Measurements from ENCODE around the gene CAMK2A.

The CAMK2A gene

GRCh38 chr5:150307617-150308426, 18.2 kb upstream of the CAMK2A start:
- Histone ChIP-seq H3K27me3 (ENCODE audit: control insufficient read depth in 1 of 2, insufficient read depth in 2 of 2, low read length in 2 of 2) (peaks cover 7 to 11% of the 10 kb centered on the region in 2 donors), H3K4me1 (ENCODE audit: control insufficient read depth in 1 of 2, insufficient read depth in 2 of 2, low read length in 2 of 2) (peaks cover 3% of the 10 kb centered on the region in 2 donors), H3K9me3 (ENCODE audit: control insufficient read depth in 1 of 2, low read length in 2 of 2) (no peaks in the 10 kb centered on the region), H3K4me3 (ENCODE audit: low read depth in 1 of 2, low read length in 2 of 2) (no peak overlapping the region), H3K27ac (ENCODE audit: low read depth, low read length) (no peak overlapping the region), H3K36me3 (ENCODE audit: control insufficient read depth in 1 of 2, insufficient read depth in 2 of 2, low read length in 2 of 2) (no peaks in the 10 kb centered on the region), H3K9ac (ENCODE audit: low read depth in 1 of 2, low read length in 2 of 2) (no peak overlapping the region)

- H3K27me3 ChIP-seq (ENCODE audit: control insufficient read depth in 1 of 2, insufficient read depth in 2 of 2, low read length in 2 of 2) = peaks cover 14 to 16% of the 10 kb centered on the region in 2 donors
- no peak overlapping the region for H3K9ac ChIP-seq (ENCODE audit: low read depth in 1 of 2, low read length in 2 of 2)
- peaks cover 3 to 4% of the 10 kb centered on the region in 2 donors for H3K4me1 ChIP-seq (ENCODE audit: control insufficient read depth in 1 of 2, insufficient read depth in 2 of 2, low read length in 2 of 2)
- H3K4me3 ChIP-seq (ENCODE audit: low read depth in 1 of 2, low read length in 2 of 2) = no peak overlapping the region
- no peaks in the 10 kb centered on the region for H3K36me3 ChIP-seq (ENCODE audit: control insufficient read depth in 1 of 2, insufficient read depth in 2 of 2, low read length in 2 of 2)
- no peak overlapping the region for H3K27ac ChIP-seq (ENCODE audit: low read depth, low read length)
- no peaks in the 10 kb centered on the region for H3K9me3 ChIP-seq (ENCODE audit: control insufficient read depth in 1 of 2, low read length in 2 of 2)
These were observed 17.2 kb upstream of the CAMK2A start for GRCh38 chr5:150306775-150307174.

- Histone ChIP-seq H3K4me1 (ENCODE audit: control insufficient read depth in 1 of 2, insufficient read depth in 2 of 2, low read length in 2 of 2) (peaks cover 3 to 4% of the 10 kb centered on the region in 2 donors), H3K36me3 (ENCODE audit: control insufficient read depth in 1 of 2, insufficient read depth in 2 of 2, low read length in 2 of 2) (no peaks in the 10 kb centered on the region), H3K4me3 (ENCODE audit: low read depth in 1 of 2, low read length in 2 of 2) (no peak overlapping the region), H3K27me3 (ENCODE audit: control insufficient read depth in 1 of 2, insufficient read depth in 2 of 2, low read length in 2 of 2) (peaks cover 20 to 28% of the 10 kb centered on the region in 2 donors), H3K9me3 (ENCODE audit: control insufficient read depth in 1 of 2, low read length in 2 of 2) (no peaks in the 10 kb centered on the region), H3K27ac (ENCODE audit: low read depth, low read length) (no peak overlapping the region), H3K9ac (ENCODE audit: low read depth in 1 of 2, low read length in 2 of 2) (no peak overlapping the region)
These were observed 16.0 kb upstream of the CAMK2A start for GRCh38 chr5:150305557-150305956.

GRCh38 chr5:150305095-150305494, 15.5 kb upstream of the CAMK2A start:
- no peak overlapping the region for H3K4me3 ChIP-seq (ENCODE audit: low read depth in 1 of 2, low read length in 2 of 2)
- no peak overlapping the region for H3K27ac ChIP-seq (ENCODE audit: low read depth, low read length)
- H3K36me3 ChIP-seq (ENCODE audit: control insufficient read depth in 1 of 2, insufficient read depth in 2 of 2, low read length in 2 of 2) = no peaks in the 10 kb centered on the region
- H3K9me3 ChIP-seq (ENCODE audit: control insufficient read depth in 1 of 2, low read length in 2 of 2) = no peaks in the 10 kb centered on the region
- H3K4me1 ChIP-seq (ENCODE audit: control insufficient read depth in 1 of 2, insufficient read depth in 2 of 2, low read length in 2 of 2) = peaks cover 3 to 4% of the 10 kb centered on the region in 2 donors
- H3K9ac ChIP-seq (ENCODE audit: low read depth in 1 of 2, low read length in 2 of 2) = no peak overlapping the region
- H3K27me3 ChIP-seq (ENCODE audit: control insufficient read depth in 1 of 2, insufficient read depth in 2 of 2, low read length in 2 of 2) = peaks cover 20 to 30% of the 10 kb centered on the region in 2 donors

GRCh38 chr5:150304481-150305081, 15.0 kb upstream of the CAMK2A start:
- peaks cover 3 to 4% of the 10 kb centered on the region in 2 donors for H3K4me1 ChIP-seq (ENCODE audit: control insufficient read depth in 1 of 2, insufficient read depth in 2 of 2, low read length in 2 of 2)
- H3K36me3 ChIP-seq (ENCODE audit: control insufficient read depth in 1 of 2, insufficient read depth in 2 of 2, low read length in 2 of 2) = no peaks in the 10 kb centered on the region
- no peaks in the 10 kb centered on the region for H3K9me3 ChIP-seq (ENCODE audit: control insufficient read depth in 1 of 2, low read length in 2 of 2)
- no peak overlapping the region for H3K27ac ChIP-seq (ENCODE audit: low read depth, low read length)
- no peak overlapping the region for H3K4me3 ChIP-seq (ENCODE audit: low read depth in 1 of 2, low read length in 2 of 2)
- no peak overlapping the region for H3K9ac ChIP-seq (ENCODE audit: low read depth in 1 of 2, low read length in 2 of 2)
- H3K27me3 ChIP-seq (ENCODE audit: control insufficient read depth in 1 of 2, insufficient read depth in 2 of 2, low read length in 2 of 2) = peaks cover 20 to 30% of the 10 kb centered on the region in 2 donors

DNA sequence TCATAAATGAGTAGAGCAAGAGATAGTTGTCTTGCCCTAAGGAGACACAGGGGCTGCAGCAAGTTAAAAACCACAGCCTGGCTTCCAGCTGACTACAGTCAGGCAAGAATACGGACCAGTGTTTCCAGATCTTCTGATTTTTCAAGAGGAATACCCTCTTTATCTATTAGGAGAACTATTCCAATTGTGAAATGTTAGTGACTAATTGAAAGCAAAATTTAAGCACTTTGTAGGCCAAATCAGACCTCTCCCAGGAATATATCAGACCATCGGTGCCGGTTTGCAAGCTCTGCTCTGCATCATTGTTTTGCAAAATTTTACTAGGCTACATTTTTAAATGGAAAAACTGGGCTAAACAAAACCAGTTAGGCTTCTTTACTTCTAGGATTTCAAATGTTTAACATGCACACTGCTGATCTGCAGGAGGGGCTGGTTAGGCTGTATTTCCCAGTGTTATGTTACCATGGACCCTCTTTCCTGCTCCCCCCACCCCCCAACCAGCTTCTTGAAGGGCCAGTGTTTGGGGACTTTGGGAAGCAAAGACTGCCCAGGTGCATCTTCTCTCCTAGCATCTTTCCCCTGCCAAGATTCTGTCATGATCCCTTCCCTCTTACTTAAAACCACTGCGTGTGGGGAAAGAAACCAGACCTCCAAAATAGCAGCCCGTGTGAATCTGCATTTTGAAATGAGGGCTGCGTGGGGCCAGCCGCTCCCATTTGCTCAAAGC, 14.2 kb upstream of the CAMK2A start:
- Histone ChIP-seq H3K27me3 (ENCODE audit: control insufficient read depth in 1 of 2, insufficient read depth in 2 of 2, low read length in 2 of 2) (peaks cover 20 to 30% of the 10 kb centered on the region in 2 donors), H3K4me3 (ENCODE audit: low read depth in 1 of 2, low read length in 2 of 2) (no peak overlapping the region), H3K27ac (ENCODE audit: low read depth, low read length) (no peak overlapping the region), H3K9ac (ENCODE audit: low read depth in 1 of 2, low read length in 2 of 2) (no peak overlapping the region), H3K36me3 (ENCODE audit: control insufficient read depth in 1 of 2, insufficient read depth in 2 of 2, low read length in 2 of 2) (no peaks in the 10 kb centered on the region), H3K4me1 (ENCODE audit: control insufficient read depth in 1 of 2, insufficient read depth in 2 of 2, low read length in 2 of 2) (peaks cover 3 to 4% of the 10 kb centered on the region in 2 donors), H3K9me3 (ENCODE audit: control insufficient read depth in 1 of 2, low read length in 2 of 2) (no peaks in the 10 kb centered on the region)

DNA sequence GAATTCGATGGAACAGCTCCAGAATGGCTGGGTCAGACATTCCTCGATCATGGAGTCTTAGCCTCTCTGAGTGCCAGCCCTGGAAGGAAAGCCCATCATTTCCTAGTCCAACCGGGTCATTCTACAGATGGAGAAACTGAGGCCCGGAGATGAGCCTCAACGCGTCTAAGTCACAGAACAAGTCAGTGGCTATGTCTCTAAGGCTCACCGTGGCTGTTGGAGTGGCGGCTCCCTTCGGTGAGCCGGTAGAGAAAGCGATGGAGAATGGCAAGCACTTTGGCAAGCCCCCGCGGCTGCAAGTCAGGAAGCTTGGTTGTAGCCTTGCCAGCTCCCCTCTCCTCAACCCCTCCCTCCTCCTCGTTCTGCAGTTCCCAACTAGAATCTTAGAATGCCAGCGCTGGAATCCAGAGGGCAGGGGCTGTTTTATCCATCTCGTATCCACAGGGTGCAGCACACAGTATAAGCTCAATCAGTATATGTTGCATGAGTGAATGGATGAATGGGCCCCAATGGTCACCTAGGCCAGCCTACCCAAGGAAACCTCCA, 13.6 kb upstream of the CAMK2A start:
- Histone ChIP-seq H3K4me1 (ENCODE audit: control insufficient read depth in 1 of 2, insufficient read depth in 2 of 2, low read length in 2 of 2) (peaks cover 3 to 4% of the 10 kb centered on the region in 2 donors), H3K27ac (ENCODE audit: low read depth, low read length) (no peak overlapping the region)

DNA sequence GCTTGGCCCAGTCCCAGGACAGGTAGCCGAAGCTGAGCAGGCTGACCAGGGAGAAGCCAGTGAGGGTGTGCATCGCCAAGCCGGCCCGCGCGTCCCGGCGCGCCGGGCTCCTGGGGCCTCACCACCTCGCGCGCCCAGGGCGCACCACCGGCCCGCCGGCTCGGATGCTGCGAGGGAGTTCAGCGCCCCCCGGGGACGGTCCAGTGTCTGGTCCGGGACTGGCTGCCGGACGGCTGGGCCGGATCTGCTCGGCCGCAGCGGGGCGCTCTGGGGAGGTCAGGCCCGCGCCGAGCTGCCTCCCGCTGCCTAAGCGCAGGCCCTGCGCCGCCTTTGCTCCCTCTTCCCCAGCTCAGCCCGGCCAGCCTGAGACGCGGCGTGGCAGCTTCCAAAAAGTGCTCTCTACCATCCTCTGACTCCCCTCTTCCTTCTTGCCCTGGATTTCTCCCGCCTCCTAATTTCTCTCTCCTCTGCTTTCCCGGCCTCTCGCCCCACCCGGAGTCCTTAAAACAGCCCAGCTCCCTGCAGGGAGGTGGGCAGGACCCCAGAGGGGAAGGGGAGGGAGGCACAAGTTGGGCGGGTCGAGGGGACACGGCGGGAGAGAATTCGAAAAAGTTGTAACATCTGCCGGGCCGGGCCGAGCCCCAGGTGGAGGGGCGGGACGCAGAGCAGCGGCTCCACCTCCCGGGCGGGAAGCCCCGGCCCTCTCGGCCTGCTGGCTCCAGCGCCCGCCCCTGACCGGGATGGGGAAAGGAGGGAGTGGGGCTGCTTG, 12.9 kb upstream of the CAMK2A start, which contains the start of gene ARSI:
TSS of gene ARSI (minus strand) at position 605 of the 769 bp plus-strand sequence. CDS start at position 73, 532 bp downstream.
- peaks cover 20 to 30% of the 10 kb centered on the region in 2 donors for H3K27me3 ChIP-seq (ENCODE audit: control insufficient read depth in 1 of 2, insufficient read depth in 2 of 2, low read length in 2 of 2)
- H3K4me1 ChIP-seq (ENCODE audit: control insufficient read depth in 1 of 2, insufficient read depth in 2 of 2, low read length in 2 of 2) = peaks cover 3 to 4% of the 10 kb centered on the region in 2 donors
- H3K9me3 ChIP-seq (ENCODE audit: control insufficient read depth in 1 of 2, low read length in 2 of 2) = no peaks in the 10 kb centered on the region
- H3K27ac ChIP-seq (ENCODE audit: low read depth, low read length) = no peak within 1 kb of the TSS
- H3K9ac ChIP-seq (ENCODE audit: low read depth in 1 of 2, low read length in 2 of 2) = no peak within 1 kb of the TSS
- no peaks in the 10 kb centered on the region for H3K36me3 ChIP-seq (ENCODE audit: control insufficient read depth in 1 of 2, insufficient read depth in 2 of 2, low read length in 2 of 2)
- peak within 1 kb of the TSS; percentile 27 to 45 for H3K4me3 ChIP-seq (ENCODE audit: low read depth in 1 of 2, low read length in 2 of 2)

More for the DNA sequence above, 13.6 kb upstream of the CAMK2A start:
- no peak overlapping the region for H3K9ac ChIP-seq (ENCODE audit: low read depth in 1 of 2, low read length in 2 of 2)
- no peaks in the 10 kb centered on the region for H3K36me3 ChIP-seq (ENCODE audit: control insufficient read depth in 1 of 2, insufficient read depth in 2 of 2, low read length in 2 of 2)
- H3K4me3 ChIP-seq (ENCODE audit: low read depth in 1 of 2, low read length in 2 of 2) = peak overlapping the region; percentile 27 to 36
- H3K27me3 ChIP-seq (ENCODE audit: control insufficient read depth in 1 of 2, insufficient read depth in 2 of 2, low read length in 2 of 2) = peaks cover 20 to 30% of the 10 kb centered on the region in 2 donors
- H3K9me3 ChIP-seq (ENCODE audit: control insufficient read depth in 1 of 2, low read length in 2 of 2) = no peaks in the 10 kb centered on the region

GRCh38 chr5:150301901-150302300, 12.3 kb upstream of the CAMK2A start:
- peak overlapping the region; percentile 27 to 45 for H3K4me3 ChIP-seq (ENCODE audit: low read depth in 1 of 2, low read length in 2 of 2)
- H3K27me3 ChIP-seq (ENCODE audit: control insufficient read depth in 1 of 2, insufficient read depth in 2 of 2, low read length in 2 of 2) = peaks cover 20 to 30% of the 10 kb centered on the region in 2 donors
- H3K9me3 ChIP-seq (ENCODE audit: control insufficient read depth in 1 of 2, low read length in 2 of 2) = no peaks in the 10 kb centered on the region
- no peaks in the 10 kb centered on the region for H3K36me3 ChIP-seq (ENCODE audit: control insufficient read depth in 1 of 2, insufficient read depth in 2 of 2, low read length in 2 of 2)
- peaks cover 3 to 4% of the 10 kb centered on the region in 2 donors for H3K4me1 ChIP-seq (ENCODE audit: control insufficient read depth in 1 of 2, insufficient read depth in 2 of 2, low read length in 2 of 2)
- no peak overlapping the region for H3K9ac ChIP-seq (ENCODE audit: low read depth in 1 of 2, low read length in 2 of 2)
- no peak overlapping the region for H3K27ac ChIP-seq (ENCODE audit: low read depth, low read length)

Data from duodenal mucosa (tissue), 2 donors.